Stimulated activated CD4-positive, alpha-beta T cell treated with anti-CD3 and anti-CD28 coated beads, Interleukin-4, amount 100 ng/mL, for 1 hour (primary cell): ENCODE results near the gene TP53AIP1.

ENCODE experiments used
- DNase-seq: peaks from one replicate; pipeline ENCODE4 v3.0.0-alpha.2; 2020

Gene TP53AIP1, protein sequence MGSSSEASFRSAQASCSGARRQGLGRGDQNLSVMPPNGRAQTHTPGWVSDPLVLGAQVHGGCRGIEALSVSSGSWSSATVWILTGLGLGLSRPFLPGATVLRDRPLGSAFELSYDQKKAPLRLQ

DNA sequence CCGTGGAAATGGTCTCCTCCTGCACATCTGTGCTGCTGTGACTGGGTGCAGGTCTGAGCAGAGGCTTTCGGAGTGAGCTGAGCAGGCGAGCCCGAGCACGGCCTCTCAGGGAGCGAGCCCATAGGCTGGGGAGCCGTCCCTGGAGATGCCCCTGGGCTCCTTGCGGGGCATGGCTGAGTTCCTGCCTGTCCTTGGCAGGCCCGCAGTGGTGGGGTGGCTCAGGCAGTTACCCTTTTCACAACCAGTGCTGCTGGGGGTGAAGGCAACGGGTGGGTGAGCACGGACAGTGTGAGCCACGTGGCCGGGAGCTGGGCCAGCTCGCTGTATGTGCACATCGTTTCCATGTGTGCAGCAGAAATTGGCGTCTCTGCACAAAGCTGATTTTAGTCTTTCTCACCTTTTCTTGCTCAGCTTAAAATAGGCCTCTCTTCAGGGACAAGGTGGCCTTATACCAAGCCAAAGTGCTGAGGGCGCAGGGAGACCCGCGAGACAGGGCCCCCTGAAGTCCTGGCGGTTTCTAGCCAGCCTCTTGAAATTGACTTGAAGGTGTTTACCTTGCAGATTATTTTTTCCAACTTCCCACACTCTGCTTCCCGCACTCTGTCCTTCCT is at the start of gene TP53AIP1:
Gene TP53AIP1 (minus strand): TSS at position 55 of the 611 bp plus-strand sequence. CDS start 5,053 bp downstream, outside the sequence.
- no peak for DNase-seq

DNA sequence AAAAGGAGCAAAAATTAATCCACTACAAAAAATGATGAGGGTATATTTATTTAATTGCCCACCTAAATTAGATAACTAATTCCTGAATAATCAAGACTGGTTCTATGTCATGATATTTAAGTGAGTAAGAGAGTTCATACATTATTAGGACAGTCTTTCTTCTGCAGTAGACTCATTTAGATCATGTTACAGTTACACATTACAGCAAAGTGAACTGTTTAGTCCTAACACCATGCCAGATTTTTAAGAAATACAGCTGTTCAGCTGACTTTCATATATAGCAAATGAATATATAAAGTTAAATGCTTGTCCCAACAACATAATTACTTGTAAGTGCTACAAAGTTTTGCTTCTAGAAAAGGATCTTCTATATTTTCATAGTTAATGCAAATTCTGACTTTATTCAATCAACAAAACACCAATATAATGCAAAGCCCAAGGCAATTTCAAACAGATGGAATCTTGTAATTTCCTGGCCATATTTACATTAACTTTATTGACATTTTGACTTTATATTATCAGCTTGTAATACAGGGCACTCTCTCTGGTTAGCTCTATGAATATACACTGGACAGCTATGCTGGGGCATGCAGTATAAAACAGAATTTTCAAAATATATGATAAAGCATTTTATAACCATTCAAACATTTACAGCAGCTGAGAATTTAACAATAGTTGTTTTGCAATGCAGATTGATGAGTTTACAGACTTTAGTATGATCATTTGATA is 45.7 kb upstream of the TP53AIP1 start:
- DNase-seq: no peak

DNA sequence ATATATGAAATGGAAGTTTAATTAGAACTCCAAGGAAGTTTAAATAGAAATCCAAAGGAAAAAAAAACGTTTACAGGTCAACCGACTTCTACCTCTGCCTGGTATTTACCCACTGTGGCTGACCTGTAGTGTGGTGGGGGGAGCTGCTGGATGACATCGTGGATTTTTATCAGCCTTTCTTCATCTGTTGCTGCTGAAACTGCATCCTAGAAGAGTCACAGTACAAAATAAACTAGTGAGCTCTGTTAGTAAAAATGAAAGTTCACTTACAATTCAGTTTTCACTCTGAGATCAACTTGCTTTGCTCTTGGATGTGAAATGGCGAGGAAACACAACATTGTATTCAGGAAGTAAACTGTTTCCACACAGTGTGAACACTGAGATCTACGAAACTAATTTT is 43.2 kb upstream of the TP53AIP1 start:
- no peak for DNase-seq

DNA sequence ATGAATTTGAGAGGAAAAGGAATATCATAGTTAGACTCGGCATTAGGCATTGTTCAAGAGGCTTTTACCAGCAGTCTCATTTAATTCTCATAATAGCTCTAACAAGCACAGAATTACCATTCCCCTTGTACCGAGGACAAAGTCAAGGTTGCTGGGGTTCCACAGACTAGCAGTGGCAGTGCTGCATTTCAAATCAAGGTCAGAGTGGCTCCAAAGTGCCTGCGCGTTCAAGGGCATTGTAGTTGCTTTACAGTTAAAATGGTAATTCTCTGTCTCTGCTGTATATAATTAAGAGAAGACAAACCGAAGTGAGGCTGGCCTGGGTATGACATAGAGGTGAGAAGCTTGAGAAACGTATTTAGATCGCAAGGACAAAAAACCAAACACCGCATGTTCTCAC is 40.4 kb upstream of the TP53AIP1 start:
- DNase-seq: no peak

DNA sequence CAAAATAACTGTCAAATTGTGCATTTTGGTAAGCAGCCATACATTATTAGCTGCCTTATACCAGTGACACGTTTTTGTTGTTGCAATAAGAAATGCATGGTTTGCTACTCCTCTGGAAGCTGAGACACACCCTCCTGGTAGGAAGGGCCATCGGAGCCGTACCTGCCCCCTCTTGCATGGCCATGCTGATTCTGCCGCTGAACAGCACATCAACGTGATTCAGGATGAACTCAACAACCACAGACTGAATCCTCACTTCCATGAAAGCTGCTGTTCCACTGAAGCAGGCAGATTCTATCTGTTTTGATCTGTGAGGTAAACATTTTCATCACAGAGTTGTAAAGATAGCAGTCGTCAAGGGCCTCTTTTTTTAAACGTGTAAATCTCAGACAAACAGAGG is 38.6 kb upstream of the TP53AIP1 start:
- DNase-seq: no peak

DNA sequence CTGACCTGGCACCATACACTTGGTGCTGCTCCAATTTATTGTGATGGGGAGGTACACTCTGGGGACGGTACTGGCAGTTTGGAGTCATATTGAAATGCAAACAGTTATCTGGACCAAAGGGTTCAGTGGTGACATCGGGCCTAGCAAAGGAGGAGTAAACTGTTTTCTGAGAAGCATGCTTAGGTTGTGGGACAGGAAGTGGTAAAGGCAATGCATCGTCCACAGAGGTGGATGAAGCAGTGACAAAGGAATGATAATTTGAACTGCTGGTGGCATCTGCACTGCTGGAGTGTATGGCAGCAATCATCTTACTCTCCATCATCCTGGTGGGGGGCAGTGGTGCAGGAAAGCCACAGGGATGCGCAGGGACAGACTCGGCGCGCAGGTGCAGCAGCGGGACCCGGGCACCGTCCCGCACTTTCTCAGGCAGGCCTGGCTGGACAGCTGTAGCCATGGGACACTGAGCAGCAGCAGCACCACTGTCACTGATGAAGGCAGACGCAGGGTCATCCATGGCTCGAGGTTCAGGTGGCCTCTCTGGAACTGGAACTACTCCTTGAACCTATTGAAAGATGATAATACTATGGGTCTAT is 28.0 kb upstream of the TP53AIP1 start:
- no peak for DNase-seq

DNA sequence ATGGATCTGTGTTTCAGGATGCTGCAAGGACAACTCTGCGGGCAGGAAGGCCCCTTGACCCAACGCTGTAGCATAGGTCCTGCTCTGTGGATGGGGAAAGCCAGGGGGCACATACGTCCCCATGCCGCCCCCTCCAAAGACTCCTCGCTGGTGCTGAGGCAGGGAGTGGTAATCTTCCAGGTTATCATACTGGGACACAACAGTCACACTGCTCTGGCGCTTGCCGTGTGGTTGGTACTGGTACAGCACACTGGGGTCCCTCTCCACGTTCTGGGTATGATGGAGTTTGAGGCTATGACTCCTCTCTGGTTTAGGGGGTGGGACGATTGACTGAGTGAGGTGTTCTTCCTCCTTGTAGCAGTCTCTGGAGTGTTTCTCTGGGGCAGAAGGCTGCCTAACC is 26.2 kb upstream of the TP53AIP1 start:
- DNase-seq: no peak

DNA sequence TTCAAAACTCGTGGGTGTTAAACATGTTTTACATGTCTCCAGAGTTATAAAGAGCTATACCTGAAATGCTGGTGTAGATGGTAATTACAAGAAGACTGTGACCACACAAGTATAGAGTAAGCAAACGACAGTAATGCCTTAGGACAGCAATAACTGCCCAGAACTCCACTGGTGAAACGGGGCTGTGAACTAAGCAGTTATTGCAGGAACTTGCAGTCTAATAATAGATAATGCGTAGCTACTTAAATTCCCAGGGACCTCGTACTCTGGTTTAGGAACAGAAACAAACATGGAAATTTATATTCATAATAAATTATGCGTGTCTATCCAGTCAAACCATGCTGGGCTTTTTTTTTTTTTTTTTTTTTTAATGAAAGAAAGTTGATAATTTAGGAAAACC is 24.9 kb upstream of the TP53AIP1 start:
- no peak for DNase-seq

DNA sequence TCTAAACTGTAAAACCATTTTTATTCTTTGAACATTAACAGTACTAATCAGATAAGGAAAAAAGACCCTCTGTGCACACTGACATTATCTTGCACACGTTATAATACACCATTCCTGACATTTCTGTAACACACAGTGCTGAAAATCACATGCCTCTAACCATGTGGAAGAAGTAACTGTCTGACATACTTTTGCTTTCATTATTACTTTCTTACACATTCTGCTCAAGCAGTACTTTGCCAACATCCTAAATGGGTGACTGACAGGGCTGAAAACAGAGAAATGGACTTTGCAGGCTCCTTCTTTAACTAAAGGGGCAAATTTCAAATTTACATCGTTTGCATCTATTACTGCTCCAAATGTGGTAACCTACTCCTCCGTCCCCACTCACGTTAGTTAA is 22.8 kb upstream of the TP53AIP1 start:
- DNase-seq: no peak

DNA sequence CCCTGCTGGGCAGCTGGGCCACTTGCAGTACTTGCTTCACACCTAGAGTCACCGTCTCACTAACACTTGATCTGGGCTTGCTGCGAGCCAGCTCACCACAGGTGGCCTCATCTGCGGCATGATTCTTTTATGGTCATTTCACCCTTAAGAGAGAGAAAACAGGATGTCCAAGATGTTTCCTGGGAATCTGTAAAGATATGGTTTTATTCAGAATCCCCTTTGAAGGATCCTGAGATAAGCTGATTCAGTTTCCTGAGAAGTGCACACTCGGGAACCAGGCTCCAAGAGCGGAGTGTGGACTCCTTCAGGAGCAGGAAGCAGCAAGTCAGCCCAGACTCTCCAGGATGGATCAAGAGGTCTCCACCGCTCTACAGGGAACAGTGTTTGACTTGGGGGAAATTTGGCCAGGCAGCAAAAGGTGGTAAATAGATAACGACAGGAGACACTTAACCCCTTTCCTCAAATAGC is 21.8 kb upstream of the TP53AIP1 start:
- DNase-seq: no peak

DNA sequence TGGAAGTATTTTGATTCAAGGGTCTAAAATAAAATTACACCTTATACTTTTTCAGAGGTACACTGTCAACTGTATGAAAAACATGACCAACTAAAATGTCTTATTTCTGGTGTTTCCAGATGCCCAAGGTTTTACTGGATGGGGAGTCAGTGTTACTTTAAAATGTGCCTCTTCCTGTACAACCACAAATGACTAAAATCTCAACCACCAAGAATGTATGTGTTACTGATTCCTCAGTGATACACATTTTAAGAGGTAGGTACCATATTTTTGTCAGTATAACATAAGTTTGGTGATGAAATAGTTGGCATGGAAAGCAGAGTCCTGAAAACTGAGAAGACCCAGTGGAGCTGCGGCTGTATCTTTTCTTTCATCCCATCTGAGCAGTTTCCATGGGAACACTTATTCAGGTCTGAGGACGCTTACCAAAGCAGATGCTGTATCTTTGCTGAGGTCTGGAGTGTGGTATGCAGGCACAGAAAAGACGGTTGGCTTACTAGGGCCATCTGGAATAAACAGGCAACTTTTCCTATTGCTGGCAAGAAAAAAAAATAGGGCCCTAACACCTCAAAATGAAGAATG is 21.2 kb upstream of the TP53AIP1 start:
- no peak for DNase-seq

DNA sequence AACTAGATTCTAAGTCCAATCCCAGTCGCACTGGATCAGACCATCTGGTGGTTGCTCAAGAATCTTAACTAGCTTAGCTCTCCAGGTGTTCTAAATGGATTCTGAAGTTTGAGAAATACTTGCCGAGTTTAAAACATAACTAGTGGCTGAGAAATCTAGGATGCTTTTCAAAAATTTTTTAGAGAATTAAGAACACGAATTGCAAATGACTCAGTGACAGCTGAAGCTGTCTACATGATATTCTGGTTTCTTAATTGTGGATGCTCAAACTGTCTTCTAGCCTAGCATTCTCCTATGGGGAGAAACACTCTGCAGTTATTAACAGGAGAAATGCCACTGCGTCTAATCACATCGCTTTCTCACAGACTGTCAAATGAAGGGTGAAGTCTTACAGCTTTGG is 20.2 kb upstream of the TP53AIP1 start:
- DNase-seq: no peak

DNA sequence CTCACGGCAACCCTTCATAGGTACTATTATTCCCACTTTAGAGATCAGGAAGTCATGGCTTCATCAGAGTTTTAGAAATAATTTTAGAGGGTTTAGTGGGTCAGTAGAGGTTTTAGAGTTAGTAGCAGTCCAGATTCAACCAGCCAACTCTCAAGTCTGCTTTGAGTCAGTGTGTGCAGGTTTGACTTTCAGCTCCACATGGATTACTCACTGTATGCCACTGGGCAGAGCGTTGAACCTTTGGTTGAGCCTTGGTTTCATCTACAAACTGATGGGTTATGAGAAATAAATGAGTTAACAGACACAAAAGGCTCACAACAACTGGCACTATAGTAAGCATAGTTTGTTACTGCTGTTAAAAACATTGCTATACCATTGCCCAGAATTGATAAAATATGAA is 19.0 kb upstream of the TP53AIP1 start:
- DNase-seq: no peak

DNA sequence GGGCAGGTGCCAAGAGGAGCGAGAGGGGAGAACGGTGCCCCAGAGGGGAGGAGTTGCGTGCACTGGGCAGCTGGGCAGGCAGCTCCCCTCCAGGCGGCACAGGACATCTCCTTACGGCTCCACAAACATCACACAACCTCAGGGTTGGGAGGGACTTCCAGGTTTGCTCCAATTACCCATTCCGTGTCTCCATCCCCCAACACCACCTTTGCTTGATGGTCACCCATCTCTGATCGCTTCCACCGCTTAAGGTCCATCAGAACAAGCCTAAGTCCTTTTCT is 14.5 kb upstream of the TP53AIP1 start:
- no peak for DNase-seq

DNA sequence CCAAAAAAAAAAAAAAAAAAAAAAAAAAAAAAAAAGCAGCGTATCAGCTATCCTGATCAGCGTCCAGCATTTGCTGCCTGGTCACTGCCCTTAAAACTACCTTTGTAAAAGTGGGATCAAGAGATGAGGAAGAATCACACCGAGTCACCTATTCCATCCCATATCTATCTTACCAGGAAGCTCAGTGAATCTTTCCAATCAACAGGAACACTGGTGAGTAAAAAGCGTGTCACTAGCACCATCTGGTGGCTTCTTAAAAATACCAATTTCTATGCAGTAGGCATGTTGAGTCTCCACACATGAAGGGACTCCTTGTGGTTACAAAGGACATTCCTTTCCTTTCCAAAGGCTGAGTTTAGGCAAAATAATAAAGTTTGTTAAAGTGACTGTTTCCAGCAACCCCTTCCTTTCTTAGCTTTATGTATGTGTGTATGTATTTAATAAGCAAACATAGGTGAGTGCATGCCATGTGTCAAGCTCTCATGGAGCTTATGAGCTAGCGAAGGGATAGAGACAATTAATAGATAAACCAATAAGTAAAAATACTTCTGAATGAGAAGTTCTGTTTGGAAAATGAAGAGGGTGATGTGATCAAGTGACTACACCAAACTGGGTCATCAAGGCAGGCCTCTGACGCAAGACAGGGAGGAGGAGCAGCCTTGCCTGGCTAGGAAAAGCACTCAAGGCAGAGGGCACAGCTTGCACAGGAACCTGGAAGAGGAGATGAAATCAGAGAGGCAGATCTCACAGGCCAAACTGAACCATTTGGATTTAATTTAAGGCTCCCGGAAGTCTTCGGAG is 13.9 kb upstream of the TP53AIP1 start:
- DNase-seq: no peak

DNA sequence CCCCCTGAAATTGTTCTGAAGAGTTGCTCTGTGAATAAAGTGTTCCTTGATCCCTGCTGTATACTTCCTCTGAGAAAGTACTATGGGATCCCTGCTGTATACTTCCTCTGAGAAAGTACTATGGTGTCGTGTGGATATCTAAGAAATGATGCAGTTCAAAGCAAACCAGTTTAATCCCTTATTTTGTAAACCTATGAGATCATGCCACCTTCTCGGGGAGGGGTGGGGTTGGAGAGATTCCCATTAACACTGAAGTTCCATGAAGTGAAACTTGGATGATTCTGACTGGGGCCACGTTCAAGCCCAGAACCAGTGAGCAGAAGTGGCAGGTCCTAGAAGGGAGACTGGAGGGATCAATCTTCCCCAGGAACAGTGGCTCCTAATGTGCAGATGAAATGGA is 13.0 kb upstream of the TP53AIP1 start:
- no peak for DNase-seq

DNA sequence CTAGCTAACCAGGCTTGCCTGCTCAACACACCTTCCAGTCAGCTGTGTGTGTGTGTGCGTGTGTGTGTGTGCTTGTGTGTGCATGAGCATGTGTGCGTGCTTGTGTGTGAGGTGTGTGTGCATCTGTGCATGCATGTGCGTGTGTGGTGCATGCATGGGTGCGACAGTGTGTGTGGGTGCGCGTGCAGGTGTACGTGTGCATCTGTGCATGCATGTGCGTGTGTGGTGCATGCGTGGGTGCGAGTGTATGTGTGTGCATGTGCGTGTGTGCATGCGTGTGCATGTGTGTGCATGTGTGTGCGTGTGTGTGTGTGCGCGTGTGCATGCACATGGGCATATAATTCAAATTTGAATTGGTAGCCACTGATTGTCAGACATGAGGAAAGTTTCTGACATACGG is 10.5 kb upstream of the TP53AIP1 start:
- DNase-seq: no peak

DNA sequence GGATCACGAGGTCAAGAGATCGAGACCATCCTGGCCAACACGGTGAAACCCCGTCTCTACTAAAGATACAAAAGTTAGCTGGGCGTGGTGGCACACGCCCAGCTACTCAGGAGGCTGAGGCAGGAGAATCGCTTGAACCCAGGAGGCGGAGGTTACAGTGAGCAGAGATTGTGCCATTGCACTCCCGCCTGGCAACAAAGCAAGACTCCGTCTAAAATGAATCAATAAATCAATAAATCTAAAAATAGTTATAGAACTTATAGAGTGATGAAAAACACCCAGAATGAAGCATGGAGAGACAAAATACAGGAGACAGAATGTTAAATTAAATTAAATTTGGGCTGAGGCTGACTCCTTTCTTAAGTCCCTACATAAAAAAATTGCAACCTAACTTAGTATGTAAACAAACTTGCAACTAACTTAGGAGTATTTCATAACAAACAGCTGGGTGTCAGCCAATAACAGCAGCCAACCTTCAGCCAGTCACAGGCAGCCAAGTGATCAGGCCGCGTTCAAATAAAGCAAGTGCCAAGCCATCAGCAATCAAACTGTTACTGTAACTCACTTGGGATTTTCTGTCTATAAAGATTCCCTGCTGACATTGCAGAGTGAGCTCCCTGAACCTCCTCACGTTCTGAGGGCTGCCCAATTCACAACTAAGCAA is 7.3 kb upstream of the TP53AIP1 start:
- DNase-seq: no peak

DNA sequence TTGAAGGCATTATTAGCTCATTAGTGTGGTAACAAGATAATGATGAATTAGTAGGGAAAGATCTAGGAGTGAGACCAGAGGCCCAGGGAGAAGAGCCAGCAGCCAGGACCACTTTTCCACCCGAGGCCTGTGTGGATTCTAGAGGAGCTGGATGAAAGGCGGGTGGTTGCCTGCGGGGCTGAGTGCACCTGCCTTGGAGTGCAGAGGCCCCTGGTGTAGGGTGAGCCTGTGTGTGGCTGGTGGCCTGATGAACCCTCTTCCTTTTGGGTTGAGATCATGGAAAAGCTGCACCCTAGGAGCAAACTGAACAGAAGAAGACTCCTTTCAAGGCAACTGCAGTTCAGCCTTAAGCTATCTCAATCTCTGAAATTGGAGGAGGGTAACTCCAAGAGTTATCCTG is 5.9 kb upstream of the TP53AIP1 start:
- DNase-seq: no peak

DNA sequence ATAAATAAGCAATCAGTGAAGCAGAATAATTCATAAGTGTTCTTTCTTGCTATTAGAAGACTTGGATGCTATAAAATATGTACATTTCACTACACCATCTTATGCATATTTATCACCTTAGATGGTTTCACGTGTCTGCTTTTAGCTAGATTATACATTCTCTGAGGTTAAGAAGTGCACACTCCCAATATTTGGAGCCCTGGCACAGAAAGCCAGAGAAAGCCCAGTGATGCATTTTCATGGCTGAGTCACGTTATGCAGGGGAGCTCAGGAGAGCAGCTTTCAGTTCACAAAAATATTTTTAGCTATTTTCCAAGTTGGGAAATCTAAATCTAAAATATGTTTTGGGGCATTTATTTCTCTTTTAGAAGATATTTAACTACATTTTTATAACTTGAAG is 5.1 kb upstream of the TP53AIP1 start:
- no peak for DNase-seq

DNA sequence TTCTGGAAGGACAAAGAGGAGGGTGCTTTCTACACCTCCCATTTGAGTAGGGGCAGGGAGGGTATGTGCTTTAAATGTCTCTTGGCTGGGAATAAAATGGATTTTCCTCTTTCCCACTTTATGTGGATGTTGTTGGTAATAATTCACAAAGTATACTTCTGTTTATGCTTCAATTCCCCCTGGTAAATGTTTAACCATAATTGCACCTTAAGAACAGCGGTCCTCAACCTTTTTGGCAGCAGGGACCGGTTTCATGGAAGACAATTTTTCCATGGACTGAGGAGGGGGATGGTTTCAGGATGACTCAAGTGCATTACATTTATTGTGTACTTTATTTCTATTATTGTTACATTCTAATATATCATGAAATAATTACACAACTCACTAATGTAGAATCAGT is 4.0 kb upstream of the TP53AIP1 start:
- no peak for DNase-seq

DNA sequence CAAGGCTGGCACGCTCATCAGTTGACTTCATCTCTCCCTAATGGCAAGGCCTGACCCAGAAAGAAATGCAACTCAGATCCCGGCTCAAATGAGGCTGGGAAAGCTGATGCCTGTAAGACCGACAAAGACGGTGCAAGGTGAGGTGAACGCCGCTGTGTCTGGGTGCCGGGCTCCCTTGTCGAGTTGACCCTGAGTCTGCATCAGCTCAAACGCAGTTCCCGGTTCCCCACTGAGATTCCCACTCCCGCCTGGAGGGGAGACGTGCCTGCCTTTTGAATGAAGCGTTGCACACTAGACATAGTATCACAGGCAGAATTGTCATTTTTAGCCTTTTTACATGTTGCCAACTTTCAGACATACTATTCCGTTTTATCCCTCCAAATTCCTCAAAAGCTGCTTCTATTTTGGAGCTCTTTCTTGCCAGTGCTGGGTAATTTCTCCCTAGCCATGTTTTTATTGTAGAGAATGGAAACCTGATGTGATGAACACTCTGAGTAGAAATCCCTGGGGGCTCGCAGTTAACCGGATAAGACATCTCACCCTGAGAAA is 831 bp upstream of the TP53AIP1 start:
- no peak for DNase-seq
